Caco-2 (cell line): ENCODE results near the gene CCDC170. TPM values are rescaled to one million over a fixed set of nuclear protein-coding genes. Genes with fewer than 3 reads are reported as not detected.
"Not testable (repeated sequence)": the region's sequence is repeated elsewhere in the genome, so short reads cannot be mapped to it uniquely, and the experiment has no call there.

Source experiments
- BruUV-seq: library from RNA; stranded (reverse); fragments of 400-500 nt; replicated peaks from 2 replicates; lab custom pipeline; 2021; lab: Mats Ljungman, UMichigan
- CTCF ChIA-PET: fragments of 300-600 bp; sonication (Branson Sonifier 250); formaldehyde crosslinking; loops from one replicate; lab custom pipeline; 2022; ENCODE audit warnings: antibody characterized with exemption; lab: Charles Lee
- POLR2A ChIA-PET: fragments of 300-600 bp; sonication (Branson Sonifier 250); formaldehyde crosslinking; loops from one replicate; lab custom pipeline; 2022; ENCODE audit warnings: antibody characterized with exemption; lab: Charles Lee
- DNase-seq, 2 experiments: peaks; one replicate each; pipeline versions ENCODE4 v3.0.0 to v3.0.0-alpha.2; 2020 to 2022
- H3K27me3 ChIP-seq: replicated peaks from 2 replicates; pipeline ENCODE4 v1.6.0; 2011; ENCODE audit warnings: low read length; ENCODE audit not compliant: control insufficient read depth, insufficient read depth
- H3K36me3 ChIP-seq: 2 replicates; pipeline ENCODE4 v1.5.1; 2011; ENCODE audit warnings: low read length; ENCODE audit not compliant: control insufficient read depth, insufficient read depth
- H3K4me1 ChIP-seq: fragments of 250-450 bp; sonication (Bioruptor Pico); 2 replicates; pipeline ENCODE4 v1.5.1; 2020; ENCODE audit warnings: mild to moderate bottlenecking
- H3K4me3 ChIP-seq: 2 replicates; pipeline ENCODE4 v1.5.1; 2011; ENCODE audit warnings: low read depth, mild to moderate bottlenecking, control low read depth, low read length
- H3K9me3 ChIP-seq: fragments of 250-450 bp; sonication (Bioruptor Pico); 2 replicates; pipeline ENCODE4 v1.5.1; 2020; ENCODE audit warnings: mild to moderate bottlenecking, moderate library complexity
- H3K27ac Mint-ChIP-seq: one replicate; pipeline ENCODE4 v1.8.0; 2022; ENCODE audit warnings: mixed read lengths; ENCODE audit not compliant: unreplicated experiment
- H3K27me3 Mint-ChIP-seq: one replicate; pipeline ENCODE4 v1.8.0; 2022; ENCODE audit warnings: mixed read lengths; ENCODE audit not compliant: insufficient read depth, unreplicated experiment
- H3K36me3 Mint-ChIP-seq: one replicate; pipeline ENCODE4 v1.8.0; 2022; ENCODE audit warnings: mild to moderate bottlenecking, mixed read lengths; ENCODE audit not compliant: insufficient read depth, unreplicated experiment
- H3K4me1 Mint-ChIP-seq: one replicate; pipeline ENCODE4 v1.8.0; 2022; ENCODE audit warnings: low read depth, mixed read lengths; ENCODE audit not compliant: unreplicated experiment
- H3K4me3 Mint-ChIP-seq: one replicate; pipeline ENCODE4 v1.8.0; 2022; ENCODE audit warnings: mild to moderate bottlenecking, moderate library complexity, mixed read lengths; ENCODE audit not compliant: unreplicated experiment
- H3K9me3 Mint-ChIP-seq: one replicate; pipeline ENCODE4 v1.8.0; 2022; ENCODE audit warnings: mixed read lengths; ENCODE audit not compliant: unreplicated experiment
- CTCF ChIP-seq, 2 experiments: fragments of 200-600 bp in 1 of 2; IDR thresholded peaks; 1 replicate in 1 of 2; 2 replicates in 1 of 2; pipeline versions ENCODE4 v1.5.1 to v1.8.0; 2011 to 2022; ENCODE audit warnings: antibody characterized with exemption in 1 of 2, control low read depth in 1 of 2, inconsistent platforms in 1 of 2, low read depth in 1 of 2, low read length in 1 of 2, mild to moderate bottlenecking in 1 of 2, moderate library complexity in 1 of 2; ENCODE audit not compliant: insufficient read depth in 1 of 2, severe bottlenecking in 1 of 2, unreplicated experiment in 1 of 2
- intact Hi-C: fragments of 100-400 bp; cut with micrococcal nuclease; formaldehyde crosslinking; loops from one replicate; pipeline ENCODE4 v1.10.0; 2022; ENCODE audit not compliant: unreplicated experiment
- total RNA-seq: library from RNA; stranded (reverse); gene quantifications from 2 replicates; pipeline ENCODE4 v1.2.3, GENCODE V29; 2022

Gene CCDC170
- total RNA-seq, 1 experiment from 2014 or later: 6.8 TPM

GRCh38 chr6:151448623-151449022 lies 45.2 kb upstream of the CCDC170 start:
- Histone ChIP-seq H3K9me3 (no peaks in the 10 kb centered on the region), H3K4me3 (no peak overlapping the region), H3K27me3 (no peaks in the 10 kb centered on the region), H3K4me1 (peaks cover 24% of the 10 kb centered on the region), H3K36me3 (peaks cover 1% of the 10 kb centered on the region; the same call in 1 of the 2 replicates)
- H3K27me3 Mint-ChIP-seq: no peaks in the 10 kb centered on the region
- peaks cover 16% of the 10 kb centered on the region for H3K36me3 Mint-ChIP-seq
- no TSS peak for BruUV-seq
- peaks cover 13% of the 10 kb centered on the region for H3K4me1 Mint-ChIP-seq
- no peak overlapping the region for H3K4me3 Mint-ChIP-seq
- ChIA-PET POLR2A (no interaction called here), CTCF (interaction anchor here (0.7 kb wide), 1 partner anchor 38 kb away, joined by 8 read pairs; no protein-coding TSS in a partner anchor)
- intact Hi-C loops: no loop called here
- no peak overlapping the region for H3K27ac Mint-ChIP-seq
- DNase-seq: no peak
- H3K9me3 Mint-ChIP-seq: no peaks in the 10 kb centered on the region
- TF ChIP-seq CTCF (IDR thresholded peaks at IDR 0.05; ENCODE audit: insufficient read depth in 1 of 2, low read depth in 1 of 2, low read length in 1 of 2, severe bottlenecking in 1 of 2, unreplicated experiment in 1 of 2): no peak

GRCh38 chr6:151450928-151451327 lies 42.9 kb upstream of the CCDC170 start:
- H3K9me3 Mint-ChIP-seq, H3K9me3 ChIP-seq, H3K36me3 ChIP-seq, BruUV-seq, POLR2A ChIA-PET, DNase-seq, CTCF ChIA-PET, H3K27me3 ChIP-seq, H3K27me3 Mint-ChIP-seq: not testable (repeated sequence)
- H3K4me1 Mint-ChIP-seq: peaks cover 18% of the 10 kb centered on the region
- peaks cover 16% of the 10 kb centered on the region for H3K36me3 Mint-ChIP-seq
- H3K27ac Mint-ChIP-seq: peak overlapping the region; percentile 81
- H3K4me3 ChIP-seq: peak overlapping the region; percentile 61
- peak overlapping the region; percentile 98 for H3K4me3 Mint-ChIP-seq
- intact Hi-C loops: loop anchor here (5.0 kb wide), 3 partner anchors 41 to 861 kb away; partner anchors contain the start of gene CCDC170
- peaks cover 27% of the 10 kb centered on the region for H3K4me1 ChIP-seq

- POLR2A ChIA-PET: no interaction called here
- H3K9me3 ChIP-seq: no peaks in the 10 kb centered on the region
- Mint-ChIP-seq H3K36me3 (peaks cover 10% of the 10 kb centered on the region), H3K27me3 (no peaks in the 10 kb centered on the region), H3K4me1 (peaks cover 18% of the 10 kb centered on the region), H3K27ac (peak overlapping the region; percentile 81), H3K9me3 (no peaks in the 10 kb centered on the region), H3K4me3 (peak overlapping the region; percentile 98)
- H3K27me3 ChIP-seq: no peaks in the 10 kb centered on the region
- CTCF ChIA-PET: interaction anchor here (0.9 to 1.3 kb wide), 2 partner anchors 41 to 45 kb away, joined by 3 read pairs; no protein-coding TSS in a partner anchor
- intact Hi-C loops: loop anchor here (5.0 kb wide), 3 partner anchors 41 to 861 kb away; partner anchors contain the start of gene CCDC170
- H3K4me3 ChIP-seq: peak overlapping the region; percentile 61
- TSS peak; percentile 82 for BruUV-seq
- H3K36me3 ChIP-seq: no peaks in the 10 kb centered on the region
- TF ChIP-seq CTCF (IDR thresholded peaks at IDR 0.05; ENCODE audit: insufficient read depth in 1 of 2, low read depth in 1 of 2, low read length in 1 of 2, severe bottlenecking in 1 of 2, unreplicated experiment in 1 of 2): no peak
- no peak for DNase-seq
- peaks cover 29% of the 10 kb centered on the region for H3K4me1 ChIP-seq
Observed at GRCh38 chr6:151451417-151451949, 42.3 kb upstream of the CCDC170 start.
